Stimulated activated CD8-positive, alpha-beta memory T cell treated with anti-CD3 and anti-CD28 coated beads, Interleukin-15, amount 100 ng/mL, for 24 hours (primary cell): Measurements from ENCODE around the gene NEIL3.

Source experiments
- DNase-seq: peaks from one replicate; pipeline ENCODE4 v3.0.0-alpha.2; 2020; ENCODE audit warnings: low read depth

NEIL3 gene

DNA sequence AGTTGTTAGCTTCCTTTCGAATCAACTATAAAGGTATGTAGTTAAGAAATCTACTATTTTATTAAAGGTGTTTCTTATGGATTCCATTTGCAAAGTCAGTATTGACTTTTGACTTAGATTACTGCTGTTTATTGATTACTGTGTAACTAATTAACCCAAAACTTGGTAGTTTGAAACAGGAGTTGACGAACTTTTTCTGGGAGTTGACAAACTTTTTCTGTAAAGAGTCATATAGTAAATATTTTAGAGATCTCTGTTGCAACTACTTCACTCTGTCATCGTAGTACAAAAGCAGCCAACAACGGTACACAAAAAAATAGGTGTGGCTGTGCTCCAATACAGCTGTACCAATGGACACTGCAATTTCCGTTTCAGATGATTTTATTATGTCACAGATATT, 102.3 kb downstream of the NEIL3 start:
- DNase-seq, result no peak
